ENCODE data around the gene MMP21.

The MMP21 gene

GRCh38 chr10:125792342-125793300 lies 17.0 kb upstream of the MMP21 start:
- DNase-seq (ENCODE audit: low spot score) (no peak), FAIRE-seq (no peak)

GRCh38 chr10:125788156-125789034 lies 12.8 kb upstream of the MMP21 start:
- FAIRE-seq = no peak
- DNase-seq (ENCODE audit: low spot score) = no peak

- DNase-seq (ENCODE audit: low spot score) = no peak
- FAIRE-seq = no peak
These were observed 10.2 kb upstream of the MMP21 start for GRCh38 chr10:125785791-125786190.

- no peak for FAIRE-seq
- no peak for DNase-seq (ENCODE audit: low spot score)
These were observed 8.3 kb upstream of the MMP21 start for GRCh38 chr10:125783957-125784356.

GRCh38 chr10:125783408-125783807 lies 7.8 kb upstream of the MMP21 start:
- DNase-seq (ENCODE audit: low spot score) (no peak), FAIRE-seq (no peak)

- DNase-seq (ENCODE audit: low spot score) (no peak), FAIRE-seq (no peak)
These were observed 7.0 kb upstream of the MMP21 start for GRCh38 chr10:125782616-125783015.

- FAIRE-seq = no peak
- DNase-seq (ENCODE audit: low spot score) = no peak
These were observed 6.4 kb upstream of the MMP21 start for GRCh38 chr10:125782054-125782453.

GRCh38 chr10:125781374-125781773 lies 5.8 kb upstream of the MMP21 start:
- FAIRE-seq = no peak
- no peak for DNase-seq (ENCODE audit: low spot score)

- FAIRE-seq (no peak), DNase-seq (ENCODE audit: low spot score) (no peak)
These were observed 4.0 kb upstream of the MMP21 start for GRCh38 chr10:125779403-125780327.

GRCh38 chr10:125778556-125778955 lies 2.9 kb upstream of the MMP21 start:
- FAIRE-seq (no peak), DNase-seq (ENCODE audit: low spot score) (no peak)

- DNase-seq (ENCODE audit: low spot score) = no peak
- no peak for FAIRE-seq
These were observed 2.2 kb upstream of the MMP21 start for GRCh38 chr10:125777806-125778205.

- DNase-seq (ENCODE audit: low spot score) (no peak), FAIRE-seq (no peak)
These were observed 935 bp downstream of the MMP21 start for GRCh38 chr10:125774581-125775191.

GRCh38 chr10:125773687-125774543 lies 1.7 kb downstream of the MMP21 start:
- DNase-seq (ENCODE audit: low spot score) = no peak
- no peak for FAIRE-seq

- DNase-seq (ENCODE audit: low spot score) = no peak
- no peak for FAIRE-seq
These were observed 2.8 kb downstream of the MMP21 start for GRCh38 chr10:125772864-125773180.

- DNase-seq (ENCODE audit: low spot score) (no peak), FAIRE-seq (no peak)
These were observed 3.3 kb downstream of the MMP21 start for GRCh38 chr10:125772112-125772863.

- DNase-seq (ENCODE audit: low spot score) (no peak), FAIRE-seq (no peak)
These were observed 4.8 kb downstream of the MMP21 start for GRCh38 chr10:125770844-125771243.

- no peak for DNase-seq (ENCODE audit: low spot score)
These were observed 6.4 kb downstream of the MMP21 start for GRCh38 chr10:125769175-125769574.

GRCh38 chr10:125768219-125768855 lies 7.3 kb downstream of the MMP21 start:
- FAIRE-seq (no peak), DNase-seq (ENCODE audit: low spot score) (no peak)

More at GRCh38 chr10:125769175-125769574, 6.4 kb downstream of the MMP21 start:
- FAIRE-seq = no peak

- DNase-seq (ENCODE audit: low spot score) (no peak), FAIRE-seq (no peak)
These were observed 9.1 kb downstream of the MMP21 start for GRCh38 chr10:125766511-125766910.
